ENCODE results near the gene ISCU. TPM values are rescaled to one million over a fixed set of nuclear protein-coding genes. Genes with fewer than 3 reads are reported as not detected.

Gene ISCU
- total and polyA plus RNA-seq, 2 donors (not counting 3 experiments of a cell fraction or from before 2014, with no cell fraction given) = 74.8 to 78.6 TPM

DNA sequence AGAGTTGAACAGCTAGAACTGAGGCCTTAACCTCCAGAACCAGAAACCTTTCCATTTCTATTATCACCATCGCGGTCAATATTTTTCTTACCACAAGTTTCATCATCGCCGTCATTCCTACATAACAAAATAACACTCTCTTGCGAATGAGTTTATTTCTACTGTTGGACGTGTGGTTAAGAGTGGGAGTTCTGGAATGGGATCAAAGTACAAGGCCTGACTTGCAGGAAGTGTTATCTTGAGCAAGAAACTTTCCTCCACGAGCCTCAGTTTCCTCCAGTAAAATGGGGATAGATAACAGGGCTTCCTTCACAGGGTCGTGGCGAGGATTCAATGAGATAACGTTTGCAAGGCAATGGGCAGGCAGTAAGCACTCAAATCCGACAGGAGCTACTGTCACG lies 2.1 kb upstream of the ISCU start:
- H3K27me3 ChIP-seq (ENCODE audit: control insufficient read depth in 2 of 2, insufficient read depth in 2 of 2, low read length in 2 of 2) = no peaks in the 10 kb centered on the region
- H3K4me3 ChIP-seq (replicated peaks in 1 of 3; ENCODE audit: insufficient read depth in 1 of 3, low read depth in 1 of 3, low read length in 3 of 3) = peak overlapping the region; percentile 45 to 95 (median 86)
- intact Hi-C loops (cut with micrococcal nuclease) (loop anchor here (5.0 kb wide), 1 partner anchor 552 kb away; no protein-coding TSS in a partner anchor), dilution Hi-C loops (cut with MboI; ENCODE audit: extremely low pct_ligation_motif_present, low sequenced_read_pairs) (no loop called here)
- DNase-seq (ENCODE audit: low read depth, low spot score) = peak; percentile 43
- TF ChIP-seq EZH2 (IDR thresholded peaks at IDR 0.05; ENCODE audit: borderline replicate concordance, low read depth, low read length, severe bottlenecking) = no peak
- peaks cover 24% of the 10 kb centered on the region for H3K4me1 ChIP-seq (ENCODE audit: control insufficient read depth, extremely low read depth, insufficient read depth, low read length)
- FAIRE-seq = no peak
- ChIA-PET POLR2A (no interaction called here), CTCF (interaction anchor here (0.8 to 1.6 kb wide), 6 partner anchors 8 to 552 kb away, joined by 3 to 5 read pairs (median 4); no protein-coding TSS in a partner anchor)
- no peaks in the 10 kb centered on the region for H3K9me3 ChIP-seq (replicated peaks; ENCODE audit: control insufficient read depth, insufficient read depth, low read length)
- H3K9ac ChIP-seq (replicated peaks; ENCODE audit: extremely low read depth, insufficient read depth, low read length) = peak overlapping the region; percentile 74
- H3K4me2 ChIP-seq (ENCODE audit: insufficient read depth, low read length) = peak overlapping the region; percentile 82
- H2AFZ ChIP-seq (ENCODE audit: low read depth, low read length) = peak overlapping the region; percentile 58
- H3K36me3 ChIP-seq (ENCODE audit: control insufficient read depth in 2 of 2, extremely low read depth in 1 of 2, insufficient read depth in 2 of 2, low read length in 2 of 2) = peaks cover 0 to 8% of the 10 kb centered on the region in 2 experiments
- BruUV-seq (replicated peaks) = TSS peak; percentile 41
- peak overlapping the region; percentile 83 for H3K27ac ChIP-seq (ENCODE audit: insufficient read depth, low read depth, low read length)
- no peaks in the 10 kb centered on the region for H4K20me1 ChIP-seq (replicated peaks; ENCODE audit: control insufficient read depth, extremely low read depth, insufficient read depth, low read length)
- H3K9me1 ChIP-seq (replicated peaks; ENCODE audit: control insufficient read depth, extremely low read depth, insufficient read depth, low read length) = no peaks in the 10 kb centered on the region
- peaks cover 57% of the 10 kb centered on the region for H3K79me2 ChIP-seq (ENCODE audit: control insufficient read depth, insufficient read depth, low read length)

DNA sequence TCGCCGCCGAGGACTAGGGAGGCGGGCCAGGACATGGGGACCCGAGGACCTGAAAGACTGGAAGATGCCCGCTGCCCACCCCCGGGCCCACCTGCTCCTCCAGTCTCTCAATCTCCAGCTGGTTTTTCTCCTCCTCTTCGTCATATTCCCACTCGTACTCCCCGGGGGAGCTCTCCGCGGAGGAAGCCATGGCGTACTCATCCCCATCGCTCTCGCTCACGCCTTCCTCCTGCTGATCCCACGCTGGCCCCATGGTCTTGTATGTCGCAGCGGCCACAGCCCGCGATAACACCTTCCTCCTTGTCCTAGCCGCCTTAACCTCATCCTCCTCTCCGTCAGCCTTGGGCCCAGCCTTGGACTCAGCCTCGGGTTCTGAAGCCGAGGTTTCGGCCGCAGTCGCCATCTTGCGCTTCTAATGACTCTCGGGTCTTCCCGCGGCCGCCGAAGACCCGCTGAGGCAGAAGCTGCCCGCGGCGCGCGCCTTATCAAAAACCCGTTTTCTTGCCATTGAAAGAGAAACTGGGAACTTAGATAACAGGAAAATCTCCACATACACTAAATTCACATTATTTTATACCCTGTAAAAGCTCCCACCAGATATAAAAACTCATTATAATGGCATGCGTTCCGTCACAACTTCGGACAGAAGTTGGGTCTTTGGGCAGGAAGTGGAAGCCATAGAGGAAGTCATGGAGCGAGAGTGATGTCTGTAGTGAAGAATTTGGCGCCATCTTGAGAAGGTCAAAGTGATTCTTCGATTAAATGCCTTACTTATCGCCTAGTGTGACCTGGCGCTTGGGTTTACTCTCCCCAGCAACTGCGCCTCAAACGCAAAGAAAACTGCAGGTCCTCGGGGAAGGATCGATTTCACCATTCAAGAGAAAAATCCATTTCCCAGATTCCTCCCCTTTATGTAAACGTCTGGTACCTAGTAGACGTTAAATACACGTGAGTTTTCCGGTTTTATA lies 1.4 kb upstream of the ISCU start, which contains the start of gene SART3:
Gene SART3, minus strand, starts transcription at position 422 of the 968 bp plus-strand sequence. Its CDS starts 19 bp downstream, at position 403.
- H3K9me3 ChIP-seq (replicated peaks; ENCODE audit: control insufficient read depth, insufficient read depth, low read length) = no peaks in the 10 kb centered on the region
- no peaks in the 10 kb centered on the region for H3K27me3 ChIP-seq (ENCODE audit: control insufficient read depth in 2 of 2, insufficient read depth in 2 of 2, low read length in 2 of 2)
- peak within 1 kb of the TSS; percentile 45 to 95 (median 86) for H3K4me3 ChIP-seq (replicated peaks in 1 of 3; ENCODE audit: insufficient read depth in 1 of 3, low read depth in 1 of 3, low read length in 3 of 3)
- dilution Hi-C loops (cut with MboI; ENCODE audit: extremely low pct_ligation_motif_present, low sequenced_read_pairs) = no loop called here
- H3K27ac ChIP-seq (ENCODE audit: insufficient read depth, low read depth, low read length) = peak within 1 kb of the TSS; percentile 83
- peak; percentile 9 for TF ChIP-seq JUN (IDR thresholded peaks at IDR 0.05; ENCODE audit: borderline replicate concordance, insufficient read depth, insufficient read length, low read depth)
- TF ChIP-seq POLR2AphosphoS5 (IDR thresholded peaks at IDR 0.05; ENCODE audit: insufficient read depth, low read depth, low read length) = peak; percentile 29
- peak; percentile 57 for TF ChIP-seq POLR2A (IDR thresholded peaks at IDR 0.05; ENCODE audit: low read depth, low read length)
- TF ChIP-seq MYC (IDR thresholded peaks at IDR 0.05; ENCODE audit: low read depth, low read length) = no peak
- H4K20me1 ChIP-seq (replicated peaks; ENCODE audit: control insufficient read depth, extremely low read depth, insufficient read depth, low read length) = no peaks in the 10 kb centered on the region
- ChIA-PET CTCF (interaction anchor here (0.8 to 2.2 kb wide), 6 partner anchors 8 to 551 kb away, joined by 3 to 17 read pairs (median 4); no protein-coding TSS in a partner anchor), POLR2A (interaction anchor here (1.2 kb wide), 1 partner anchor 292 kb away, joined by 3 read pairs; no protein-coding TSS in a partner anchor)
- H3K79me2 ChIP-seq (ENCODE audit: control insufficient read depth, insufficient read depth, low read length) = peaks cover 50% of the 10 kb centered on the region
- FAIRE-seq = peak; percentile 95
- peak within 1 kb of the TSS; percentile 74 for H3K9ac ChIP-seq (replicated peaks; ENCODE audit: extremely low read depth, insufficient read depth, low read length)
- H3K4me1 ChIP-seq (ENCODE audit: control insufficient read depth, extremely low read depth, insufficient read depth, low read length) = peaks cover 30% of the 10 kb centered on the region
- no peaks in the 10 kb centered on the region for H3K9me1 ChIP-seq (replicated peaks; ENCODE audit: control insufficient read depth, extremely low read depth, insufficient read depth, low read length)
- peak within 1 kb of the TSS; percentile 97 for H3K4me2 ChIP-seq (ENCODE audit: insufficient read depth, low read length)
- peaks cover 0 to 8% of the 10 kb centered on the region in 2 experiments for H3K36me3 ChIP-seq (ENCODE audit: control insufficient read depth in 2 of 2, extremely low read depth in 1 of 2, insufficient read depth in 2 of 2, low read length in 2 of 2)
- peak; percentile 96 for DNase-seq (ENCODE audit: low read depth, low spot score)
- peak within 1 kb of the TSS; percentile 60 for H2AFZ ChIP-seq (ENCODE audit: low read depth, low read length)
- intact Hi-C loops (cut with micrococcal nuclease) = loop anchor here (1.0 to 5.0 kb wide), 3 partner anchors 46 to 551 kb away; partner anchors contain the start of genes FICD and USP30
- no TSS peak for BruUV-seq (replicated peaks)
